Activated CD4-positive, alpha-beta T cell treated with anti-CD3 and anti-CD28 coated beads, Interleukin-2, amount 50 U/mL, for 1 hour (primary cell): ENCODE data around the gene IKZF1.

ENCODE experiments used
- DNase-seq: peaks from one replicate; pipeline ENCODE4 v3.0.0-alpha.2; 2020

The IKZF1 gene

DNA sequence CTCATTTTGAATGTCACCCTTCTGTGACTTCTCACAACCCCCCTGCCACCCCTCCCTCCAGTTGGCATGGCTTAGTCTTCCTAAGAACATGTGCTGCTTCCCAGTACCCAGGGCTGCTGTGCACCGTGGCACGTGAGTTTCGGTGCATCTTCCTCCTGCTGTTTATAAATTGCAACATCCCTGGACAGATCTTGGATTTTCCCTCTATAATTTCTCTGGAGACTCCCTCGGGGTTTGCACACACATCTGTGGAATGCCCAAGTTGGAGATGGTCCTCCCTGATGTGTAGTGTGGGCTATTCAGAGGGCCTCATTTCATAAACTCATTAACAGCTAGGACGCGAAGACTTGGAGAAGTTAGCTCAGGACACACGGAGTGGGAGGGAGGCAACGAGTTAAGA lies 52.9 kb downstream of the IKZF1 start:
- no peak for DNase-seq

DNA sequence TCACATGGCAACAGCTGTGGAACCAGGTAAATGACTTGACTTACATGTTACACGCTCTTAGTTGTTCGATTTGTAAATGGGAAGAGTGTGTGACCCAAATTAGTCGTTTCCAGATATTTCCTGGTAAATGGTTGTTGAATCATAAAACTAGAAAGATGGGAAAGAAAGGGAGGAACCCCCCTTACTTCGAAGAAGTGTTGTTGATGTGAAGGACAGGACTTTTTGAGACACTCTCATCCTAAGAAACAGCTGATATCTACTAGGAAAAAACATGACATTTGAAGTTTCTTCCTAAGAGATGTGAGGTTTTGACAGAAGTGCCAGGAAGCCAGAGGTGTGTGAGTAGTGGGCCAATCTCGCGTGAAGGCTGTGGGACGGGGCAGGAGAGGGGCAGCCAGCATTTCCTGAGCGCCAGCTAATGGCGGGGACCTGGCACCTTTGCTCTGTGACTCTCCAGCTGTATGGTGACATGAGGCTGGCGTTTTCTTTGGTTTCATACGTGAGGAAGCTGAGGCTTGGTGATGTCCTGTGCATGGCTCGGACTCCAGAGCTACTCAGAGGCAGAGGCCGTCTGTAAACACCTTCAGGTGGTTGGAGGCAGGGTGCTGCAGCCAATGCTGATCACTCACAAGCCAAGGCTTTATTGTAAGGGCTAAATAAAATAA lies 53.7 kb downstream of the IKZF1 start:
- DNase-seq = no peak

DNA sequence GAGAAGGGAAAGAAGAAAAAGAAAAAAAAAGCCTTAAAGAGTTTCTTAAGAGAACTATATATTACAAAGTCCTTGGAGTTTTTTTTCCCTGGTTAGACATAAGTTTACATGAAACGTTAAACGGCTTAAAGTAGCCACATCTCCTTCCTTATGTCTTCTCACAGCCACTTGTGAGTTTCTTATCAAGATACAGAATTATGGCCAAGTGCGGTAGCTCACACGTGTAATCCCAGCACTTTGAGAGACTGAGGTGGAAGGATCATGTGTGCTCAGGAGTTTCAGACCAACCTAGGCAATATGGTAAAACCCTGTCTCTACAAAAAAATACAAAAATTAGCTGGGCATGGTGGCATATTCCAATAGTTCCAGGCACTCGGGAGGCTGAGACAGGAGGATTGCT lies 54.3 kb downstream of the IKZF1 start:
- no peak for DNase-seq

DNA sequence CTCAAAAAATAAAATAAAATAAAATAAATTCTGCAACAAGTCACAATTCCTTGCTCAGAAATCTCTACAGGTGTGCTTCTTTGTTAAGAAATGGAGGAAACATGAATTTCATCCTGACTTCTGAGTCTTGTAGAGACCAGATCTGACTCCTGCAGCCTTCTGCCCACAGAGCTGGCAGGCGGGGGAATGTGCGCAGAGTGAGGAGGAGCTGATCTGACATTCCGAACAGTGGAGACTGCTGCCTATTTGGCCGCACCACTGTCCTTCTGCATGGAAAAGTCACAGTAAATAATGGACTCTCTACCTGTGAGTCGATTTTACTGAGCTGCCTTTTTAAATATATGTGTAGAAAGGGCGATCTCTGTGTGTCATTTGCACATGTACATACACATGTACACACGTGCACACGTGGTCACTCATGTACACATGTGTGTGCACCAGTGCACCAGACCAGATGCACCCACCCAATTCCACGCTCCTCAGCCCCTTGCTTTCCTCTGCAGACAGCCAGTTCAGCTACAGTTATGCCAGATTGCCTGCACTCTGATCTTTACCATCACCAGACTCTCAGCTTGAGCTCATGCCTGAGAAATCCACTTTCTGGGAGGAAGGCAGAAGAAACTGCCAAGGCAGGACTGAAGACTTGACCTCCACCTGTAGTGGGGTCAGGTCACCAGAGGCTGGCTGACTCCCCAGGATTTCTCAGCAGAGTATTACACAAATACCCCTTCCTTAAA lies 54.9 kb downstream of the IKZF1 start:
- DNase-seq = no peak

DNA sequence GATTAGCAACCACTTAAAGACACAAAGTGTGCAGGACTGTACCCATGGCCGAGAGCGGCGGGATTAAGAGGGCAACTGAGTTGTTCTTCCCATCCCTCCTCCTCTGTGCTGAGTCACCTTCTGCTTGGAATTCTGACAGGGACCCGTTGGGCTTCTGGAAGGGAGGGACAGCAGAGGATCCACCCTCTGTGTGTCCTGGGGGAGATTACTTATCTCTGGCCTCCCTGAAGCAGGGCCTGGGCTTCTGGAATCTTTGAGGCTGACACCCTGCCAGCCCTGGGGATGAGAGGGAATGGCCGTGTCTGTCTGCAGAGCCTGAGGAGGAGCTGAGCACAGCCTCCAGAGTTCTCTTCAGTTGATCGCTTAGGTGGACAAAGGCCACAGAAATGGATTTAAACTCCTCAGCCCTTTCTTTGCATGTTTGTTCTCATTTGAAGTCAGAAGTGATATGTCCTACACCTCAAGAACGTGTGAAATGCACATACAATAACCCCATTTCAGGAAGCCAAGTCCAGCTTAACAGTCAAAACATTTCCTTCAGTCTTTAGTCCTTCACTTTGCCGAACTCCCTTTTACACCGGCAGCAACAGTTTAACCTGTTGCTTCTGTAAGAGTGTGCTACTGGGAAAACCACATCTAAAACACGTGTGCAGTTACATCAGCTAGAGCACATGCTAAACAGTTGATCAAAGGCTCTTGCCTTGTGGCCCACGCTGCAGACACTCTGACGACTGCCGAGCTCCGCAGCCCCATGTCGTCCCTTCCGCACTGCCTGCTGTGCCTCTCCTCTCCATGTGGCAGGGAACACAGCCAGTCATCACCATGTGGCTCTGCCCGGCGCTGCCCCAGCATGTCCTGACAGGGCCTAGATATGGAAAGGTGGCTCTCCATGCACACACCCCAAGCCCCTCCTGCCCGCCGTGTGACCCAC lies 55.7 kb downstream of the IKZF1 start:
- DNase-seq = peak; percentile 79

DNA sequence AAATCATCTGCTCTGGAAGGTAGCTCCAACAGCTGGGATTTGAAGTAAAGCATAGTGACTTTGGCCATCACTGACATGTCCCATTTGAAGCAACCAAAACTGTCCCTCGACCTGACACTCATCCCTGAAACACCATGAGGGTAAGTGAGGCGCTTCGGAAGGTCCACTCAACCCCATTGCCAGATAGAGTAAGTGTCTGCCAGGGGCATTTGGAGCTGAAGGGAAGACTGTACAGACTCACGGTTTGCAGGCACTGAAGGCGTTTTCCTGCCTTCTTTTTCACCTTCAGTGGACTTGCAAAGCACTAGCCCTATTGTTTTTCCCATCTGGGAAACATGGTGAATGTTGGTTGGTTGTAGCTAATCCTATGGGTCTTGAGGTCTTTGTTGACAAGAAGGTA lies 57.6 kb downstream of the IKZF1 start:
- no peak for DNase-seq

DNA sequence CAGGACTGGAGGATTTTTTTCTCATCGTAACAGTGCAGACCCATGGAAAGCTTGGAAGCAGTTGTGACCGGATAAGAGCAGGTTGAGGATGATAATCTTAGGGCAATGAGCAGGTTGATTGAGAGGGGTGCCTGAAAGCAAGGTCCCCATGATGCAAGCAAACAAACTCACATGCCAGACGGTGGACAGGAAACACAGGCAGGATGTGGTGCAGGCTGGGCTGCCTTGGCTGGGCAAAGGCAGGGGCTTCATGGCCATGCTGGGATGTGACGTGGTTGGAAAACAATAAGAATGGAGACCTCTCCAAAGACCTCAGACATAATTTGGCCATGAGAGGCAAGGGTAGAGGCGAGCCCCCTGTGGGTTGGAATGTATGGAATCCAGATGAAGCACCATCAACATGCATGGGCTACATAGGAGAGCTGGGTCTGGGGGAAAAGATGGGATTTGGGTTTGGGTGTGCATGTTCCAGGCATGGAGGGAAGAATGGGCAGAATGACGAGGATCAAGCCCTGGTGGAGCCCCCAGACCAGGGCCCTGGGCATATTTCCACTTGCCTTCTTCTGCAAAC lies 58.3 kb downstream of the IKZF1 start:
- peak; percentile 55 for DNase-seq

DNA sequence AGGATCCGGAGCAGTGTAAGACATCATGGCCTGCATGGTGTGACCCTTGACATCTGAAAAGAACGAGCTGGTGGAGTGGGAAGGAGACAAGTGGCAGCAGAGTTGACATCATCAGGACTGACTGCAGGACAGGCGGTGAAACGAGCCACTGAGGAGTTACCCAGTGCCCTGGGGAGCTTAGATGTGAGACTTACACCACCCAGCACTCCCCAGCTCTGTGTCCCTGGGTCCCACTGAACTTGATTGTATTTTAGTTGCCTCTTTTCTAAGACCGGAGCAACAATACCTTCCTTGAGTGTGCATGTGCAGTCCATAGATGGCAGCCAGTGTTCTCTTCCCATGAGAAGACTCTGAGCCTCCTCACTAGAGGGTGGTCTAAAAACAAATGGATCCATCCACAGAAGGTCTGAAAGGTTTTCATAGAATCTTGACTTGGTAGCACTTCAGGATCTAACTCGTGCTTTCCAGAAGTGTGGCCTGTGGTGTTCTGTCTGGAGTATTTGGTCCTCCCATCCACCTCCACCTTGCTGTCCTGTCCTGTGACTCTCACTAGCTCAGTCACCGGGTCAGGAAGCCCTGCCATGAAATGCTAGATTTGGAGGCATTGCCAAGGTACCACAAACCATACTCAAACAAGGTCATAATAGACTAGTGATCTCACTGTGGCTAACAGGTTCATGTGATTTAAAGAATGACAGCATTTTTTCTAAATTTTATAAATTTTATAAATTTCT lies 59.0 kb downstream of the IKZF1 start:
- DNase-seq = peak; percentile 37

DNA sequence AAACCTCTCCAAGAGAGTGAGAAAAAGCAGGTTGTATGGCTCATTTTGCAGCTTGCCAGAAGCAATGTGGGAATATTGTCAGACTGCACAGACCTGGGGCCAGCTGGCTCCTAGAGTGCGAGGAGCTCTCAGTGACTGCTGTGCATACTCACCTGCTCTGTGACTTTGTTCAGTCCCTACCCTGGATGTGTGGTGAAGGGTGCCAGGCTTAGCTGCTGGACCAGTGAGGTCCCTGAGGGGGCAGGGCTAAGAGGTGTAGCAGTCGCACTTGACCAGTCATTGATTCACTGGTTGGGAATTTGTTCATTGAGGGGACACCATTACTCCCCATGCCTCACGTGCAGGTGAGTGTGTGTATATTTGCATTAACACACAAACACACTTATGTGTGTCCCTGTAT lies 60.1 kb downstream of the IKZF1 start:
- no peak for DNase-seq

DNA sequence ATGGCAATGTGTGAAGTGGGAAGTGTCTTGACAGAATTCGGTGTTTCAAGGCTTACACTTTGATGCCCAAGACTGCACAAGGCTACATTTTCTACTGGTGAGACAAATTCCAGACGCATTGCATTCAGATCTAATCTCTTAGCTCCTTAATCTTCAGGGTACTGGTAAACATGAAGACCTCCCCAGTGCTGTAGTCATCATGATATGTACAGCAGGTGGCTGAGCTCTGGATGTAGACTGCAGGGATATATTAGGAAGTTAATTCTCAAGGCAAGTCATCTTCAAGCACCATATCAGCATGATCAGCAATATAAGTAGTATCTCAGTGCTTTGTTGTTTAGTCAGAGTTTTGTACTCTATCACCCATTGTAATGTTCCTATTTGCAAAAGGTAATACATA lies 61.8 kb downstream of the IKZF1 start:
- DNase-seq = no peak

DNA sequence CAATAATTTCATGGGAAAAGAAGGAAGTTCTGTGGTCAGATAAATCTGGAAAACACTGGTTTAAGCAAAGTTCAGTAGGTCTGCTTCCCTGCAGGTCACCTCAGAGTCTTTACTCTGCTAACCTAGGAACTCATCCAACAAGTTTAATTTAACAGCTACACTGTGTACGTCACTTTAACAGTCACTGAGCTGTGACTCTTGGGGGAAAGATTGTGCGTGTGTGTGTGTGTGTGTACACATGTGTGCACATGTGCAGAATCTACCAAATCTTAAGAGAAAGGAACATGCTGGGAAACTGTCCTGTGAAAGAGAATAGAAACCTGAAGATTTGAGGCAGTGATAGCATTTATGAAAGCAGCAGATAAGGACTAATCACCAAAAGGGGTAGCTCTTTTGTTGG lies 62.6 kb downstream of the IKZF1 start:
- no peak for DNase-seq

DNA sequence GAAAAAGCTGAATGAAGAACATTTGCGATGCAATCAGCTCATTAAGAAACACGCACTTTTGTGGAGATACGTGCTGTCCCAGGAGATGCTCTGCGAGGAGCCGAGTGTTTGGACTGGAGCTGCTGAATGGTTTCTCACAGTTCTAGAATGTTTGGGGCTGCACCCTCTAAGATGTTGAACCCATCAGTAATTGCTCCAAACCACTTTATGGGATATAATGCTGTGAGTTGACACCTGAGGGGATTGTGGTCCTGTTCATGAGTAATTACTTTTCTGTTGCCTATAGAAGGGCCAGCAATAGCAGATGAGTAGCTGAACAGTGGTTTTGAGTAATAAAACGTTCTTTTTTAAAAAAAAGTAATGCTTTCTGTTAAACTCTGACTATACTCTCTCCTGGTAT lies 63.1 kb downstream of the IKZF1 start:
- DNase-seq = no peak

DNA sequence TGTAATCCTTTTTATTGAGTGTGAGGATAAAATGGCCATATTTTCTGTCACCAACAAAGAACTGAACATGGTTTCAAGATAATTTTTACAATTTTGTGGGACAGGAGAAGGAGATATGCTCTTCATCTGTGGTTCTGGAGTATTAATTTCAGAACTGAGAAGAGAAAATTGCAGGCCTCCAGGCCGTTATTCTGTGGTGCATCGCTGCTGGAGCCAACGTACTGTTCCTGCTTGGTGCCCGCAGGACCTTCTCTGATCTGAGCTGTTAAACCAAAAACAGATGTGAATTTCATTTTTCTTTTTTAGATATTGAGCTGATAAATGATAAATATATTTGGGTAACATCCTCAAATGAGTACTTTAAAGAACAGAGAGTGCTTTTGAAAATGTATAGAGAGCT lies 63.9 kb downstream of the IKZF1 start:
- DNase-seq = no peak

DNA sequence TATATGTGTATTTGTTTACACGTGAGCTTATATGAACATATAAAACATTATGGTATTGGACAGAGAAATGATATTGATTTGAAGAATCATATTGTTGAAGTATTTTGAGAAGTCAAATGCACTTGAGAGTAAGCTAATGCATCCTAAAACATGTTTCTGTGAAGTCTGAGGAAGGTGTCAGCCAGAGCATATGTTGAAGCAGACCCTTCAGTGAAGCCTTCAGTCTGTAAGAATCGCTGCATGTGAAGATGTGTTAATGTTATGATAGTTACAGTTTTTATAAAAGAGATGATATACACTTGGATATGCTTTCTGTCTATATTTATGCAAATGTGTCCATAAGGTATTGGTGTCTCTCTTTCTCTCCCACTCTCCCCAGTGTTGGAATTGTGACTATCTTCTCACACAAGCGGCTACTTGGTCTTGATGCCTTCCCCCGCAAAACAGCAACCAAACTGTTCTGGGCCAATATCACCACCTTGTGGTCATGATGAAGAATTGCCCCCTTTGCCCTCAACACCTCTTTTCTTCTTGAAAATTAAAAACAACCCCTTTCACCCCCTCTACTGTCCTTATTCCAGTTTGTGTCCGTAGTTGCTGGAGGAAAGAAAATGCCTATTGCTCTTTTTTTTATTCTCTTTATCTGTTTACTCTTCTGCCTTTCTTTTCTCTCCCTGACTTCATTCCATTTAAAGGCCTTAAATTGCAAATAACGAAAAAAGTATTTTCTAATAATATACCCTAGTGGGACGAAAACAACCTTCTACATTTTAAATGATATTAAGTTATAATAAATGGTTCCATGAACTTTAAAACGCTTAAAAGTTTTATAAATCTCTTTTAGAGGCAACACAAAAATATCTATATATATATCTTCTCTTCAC lies 64.9 kb downstream of the IKZF1 start:
- peak; percentile 39 for DNase-seq

DNA sequence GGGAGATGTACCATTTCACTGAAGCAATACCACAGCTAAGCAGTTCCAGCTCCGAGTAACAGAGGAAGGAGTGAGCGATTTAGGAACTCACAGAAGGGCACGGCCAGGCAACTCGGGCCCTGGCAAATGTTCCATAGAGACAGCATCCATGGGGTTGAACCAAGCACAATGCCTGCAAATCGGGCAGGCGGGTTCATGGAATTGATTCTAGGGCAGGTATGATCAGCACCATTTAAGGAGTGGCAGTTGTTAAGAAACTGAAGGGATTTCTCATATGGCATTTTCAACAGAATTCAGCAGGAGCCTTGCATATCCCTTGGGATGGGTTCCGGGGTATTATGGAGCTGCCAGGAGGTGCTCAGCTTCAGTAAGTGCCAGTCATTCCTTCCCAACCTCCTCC lies 66.4 kb downstream of the IKZF1 start:
- no peak for DNase-seq

DNA sequence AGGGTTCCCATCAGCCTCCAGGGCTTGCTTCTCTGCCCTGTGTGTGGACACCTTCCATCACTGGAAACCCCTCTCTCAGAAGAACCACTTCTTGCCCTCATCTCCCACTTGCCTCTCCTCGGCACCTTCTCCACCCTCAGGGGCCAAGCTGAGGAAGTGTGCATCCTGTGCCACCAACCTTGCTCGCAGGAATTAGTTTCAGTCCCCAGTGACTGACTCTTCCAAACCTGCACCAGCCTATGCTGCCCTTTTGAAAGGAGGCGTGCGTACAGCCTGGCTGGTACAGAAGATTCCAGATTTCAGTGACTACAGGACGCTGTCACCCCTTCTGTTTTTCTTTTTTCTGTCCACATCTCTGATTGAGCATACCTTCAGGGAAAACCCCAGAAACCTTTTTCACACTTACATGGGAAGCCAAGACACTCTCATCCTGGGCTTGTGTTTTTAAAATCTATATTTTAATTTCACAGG lies 67.1 kb downstream of the IKZF1 start:
- no peak for DNase-seq

DNA sequence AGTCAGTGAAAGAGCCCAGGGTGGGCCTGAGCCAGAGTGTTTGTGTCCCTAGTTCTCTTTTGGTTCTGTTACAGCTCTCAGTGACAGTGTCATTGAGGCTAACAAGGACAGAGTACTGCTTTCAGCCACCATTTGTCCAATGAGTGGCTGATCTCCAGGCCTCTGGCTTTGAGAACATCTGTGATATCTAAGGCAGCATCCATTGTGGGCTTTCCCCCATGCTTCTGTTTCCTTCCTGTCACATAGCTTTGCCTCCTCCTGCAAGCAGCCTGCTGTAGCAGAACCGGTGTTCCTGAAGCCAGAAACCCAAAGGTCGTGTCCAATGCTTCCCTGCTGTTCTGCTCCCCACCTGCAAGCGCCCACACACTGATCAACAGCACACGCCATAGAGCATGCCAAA lies 68.4 kb downstream of the IKZF1 start:
- DNase-seq = no peak

DNA sequence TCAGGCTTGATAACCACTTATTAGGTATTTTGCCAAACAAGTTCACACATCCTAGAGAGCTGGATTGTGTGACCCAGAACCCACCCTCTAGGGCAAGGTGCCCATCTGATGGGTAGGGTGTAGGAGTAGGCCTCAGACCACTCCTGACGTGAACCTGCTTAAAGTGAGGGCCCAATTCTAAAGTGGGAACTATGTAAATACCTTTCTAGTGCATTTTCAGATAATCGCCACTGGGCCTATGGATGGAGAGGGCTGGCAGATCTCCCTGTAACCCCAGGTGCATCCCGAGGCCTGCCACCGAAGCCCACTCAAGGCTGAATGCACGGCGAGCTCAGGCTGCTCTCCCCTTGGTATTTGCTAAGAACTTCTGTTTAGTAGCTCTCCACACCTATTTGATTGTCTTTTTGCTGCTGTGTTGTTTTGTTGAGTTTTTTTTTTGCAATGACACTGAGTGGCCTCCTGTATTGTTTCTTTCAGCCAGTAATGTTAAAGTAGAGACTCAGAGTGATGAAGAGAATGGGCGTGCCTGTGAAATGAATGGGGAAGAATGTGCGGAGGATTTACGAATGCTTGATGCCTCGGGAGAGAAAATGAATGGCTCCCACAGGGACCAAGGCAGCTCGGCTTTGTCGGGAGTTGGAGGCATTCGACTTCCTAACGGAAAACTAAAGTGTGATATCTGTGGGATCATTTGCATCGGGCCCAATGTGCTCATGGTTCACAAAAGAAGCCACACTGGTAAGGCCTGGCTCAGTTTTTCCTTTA lies 71.7 kb downstream of the IKZF1 start:
- no peak for DNase-seq

DNA sequence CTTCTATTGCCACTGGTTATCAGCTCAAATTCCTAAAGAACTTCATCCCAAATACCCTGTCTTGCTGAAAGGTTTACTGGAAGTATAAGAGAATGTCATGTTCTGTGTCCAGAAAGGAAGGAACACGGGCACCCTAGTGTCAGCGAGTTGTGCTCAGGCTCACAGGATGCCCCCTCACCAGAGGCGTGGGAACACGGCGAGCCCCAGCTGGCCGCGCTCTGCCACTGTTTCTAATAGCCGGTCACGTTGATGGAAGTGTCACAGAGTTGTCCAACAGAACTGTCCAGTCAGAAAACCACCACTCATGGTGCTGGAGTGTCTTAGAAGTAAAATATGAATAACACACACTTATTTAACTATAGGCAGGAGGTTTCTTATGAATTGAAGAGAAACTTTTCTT lies 72.8 kb downstream of the IKZF1 start:
- no peak for DNase-seq

DNA sequence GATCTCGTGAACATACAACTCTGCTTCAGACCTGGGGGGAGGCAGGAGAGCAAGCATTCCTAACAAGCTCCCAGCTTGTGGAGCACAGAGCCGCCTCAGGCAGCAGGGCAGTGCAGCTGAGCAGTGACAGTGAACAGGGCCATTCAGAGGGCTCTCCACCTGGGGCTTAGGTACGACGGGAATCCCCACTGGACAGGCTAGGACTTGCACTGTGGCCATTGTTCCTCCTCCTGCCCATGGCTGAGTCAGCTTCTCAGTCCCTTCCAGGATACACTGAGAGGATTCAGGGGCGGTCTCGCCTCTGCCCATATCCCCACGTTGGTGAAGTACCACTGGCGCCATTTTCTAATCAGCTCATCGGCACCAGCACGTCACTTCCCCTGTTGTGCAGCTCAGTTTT lies 74.6 kb downstream of the IKZF1 start:
- no peak for DNase-seq

DNA sequence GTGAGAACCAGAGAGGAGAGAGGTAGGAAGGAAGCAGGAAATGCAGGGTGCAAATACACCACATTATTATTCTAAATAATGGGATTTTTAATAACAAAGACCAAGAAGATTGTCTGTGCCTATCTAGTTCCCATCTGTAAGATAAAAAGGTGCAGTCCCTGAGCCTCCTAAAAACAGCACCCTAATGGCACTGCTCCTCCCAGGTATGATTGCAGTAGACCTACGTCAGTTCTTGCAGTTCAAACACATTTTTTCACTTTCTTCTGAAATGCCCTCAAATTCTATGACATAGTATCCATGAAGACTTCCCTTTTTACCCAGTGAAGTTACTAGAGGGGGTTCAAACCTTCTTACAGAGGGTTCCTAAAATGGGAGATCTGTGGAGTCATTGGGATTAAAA lies 75.0 kb downstream of the IKZF1 start:
- DNase-seq = no peak
